GDM1 (cell line): Measurements from ENCODE around the gene DBNDD1.
"Not testable (repeated sequence)": the region's sequence is repeated elsewhere in the genome, so short reads cannot be mapped to it uniquely, and the experiment has no call there.

ENCODE experiments used
- DNase-seq: peaks from one replicate; lab custom pipeline; 2025; lab: John Stamatoyannopoulos, UW

The DBNDD1 gene, protein sequence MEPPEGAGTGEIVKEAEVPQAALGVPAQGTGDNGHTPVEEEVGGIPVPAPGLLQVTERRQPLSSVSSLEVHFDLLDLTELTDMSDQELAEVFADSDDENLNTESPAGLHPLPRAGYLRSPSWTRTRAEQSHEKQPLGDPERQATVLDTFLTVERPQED

DNA sequence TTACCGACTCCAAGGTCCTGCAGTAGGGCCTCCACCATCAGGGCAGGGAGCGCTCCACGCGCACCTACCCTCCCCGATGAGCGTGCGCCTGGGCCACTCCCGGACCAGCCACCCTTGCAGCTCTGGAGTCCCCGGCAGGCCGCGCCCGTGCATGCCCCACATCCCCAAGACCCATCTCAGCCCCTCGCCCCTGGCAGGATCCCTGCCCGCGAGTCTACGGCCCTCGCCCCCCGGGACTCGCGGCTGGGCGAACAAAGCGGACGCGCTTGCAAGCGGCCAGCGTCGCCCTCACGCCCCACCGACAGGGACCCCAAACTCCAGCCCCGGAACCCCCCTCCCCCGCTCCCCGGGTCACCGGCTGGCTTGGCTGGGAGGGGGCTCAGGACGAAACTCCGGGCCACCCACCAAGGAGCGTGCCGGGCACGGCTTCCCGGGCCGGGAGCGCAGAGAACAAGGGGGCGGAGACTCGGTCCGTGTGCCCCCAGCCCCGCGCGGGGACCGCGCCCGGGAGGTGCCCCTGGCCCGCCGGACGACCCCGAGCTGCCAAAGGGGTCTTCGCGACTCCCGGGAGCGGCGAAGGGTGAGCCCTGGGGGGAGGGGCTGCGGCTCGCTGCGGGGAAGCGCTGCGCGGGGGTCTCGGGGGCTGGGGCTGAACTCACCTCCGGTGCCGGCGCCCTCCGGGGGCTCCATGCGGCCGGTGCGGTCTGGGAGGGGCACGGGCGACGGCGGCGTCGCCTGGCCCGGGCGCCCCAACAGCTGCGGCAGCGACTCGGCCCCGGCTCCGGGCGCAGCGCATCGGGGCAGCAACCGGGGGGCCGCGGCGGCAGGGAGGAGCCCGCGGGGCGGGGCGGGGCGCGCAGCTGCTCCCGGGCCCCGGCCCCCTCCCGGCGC, at the start of gene DBNDD1:
Gene DBNDD1, minus strand, starts transcription at position 805 of the 891 bp plus-strand sequence. Its CDS starts 115 bp downstream, at position 690.
- no peak for DNase-seq

DNA sequence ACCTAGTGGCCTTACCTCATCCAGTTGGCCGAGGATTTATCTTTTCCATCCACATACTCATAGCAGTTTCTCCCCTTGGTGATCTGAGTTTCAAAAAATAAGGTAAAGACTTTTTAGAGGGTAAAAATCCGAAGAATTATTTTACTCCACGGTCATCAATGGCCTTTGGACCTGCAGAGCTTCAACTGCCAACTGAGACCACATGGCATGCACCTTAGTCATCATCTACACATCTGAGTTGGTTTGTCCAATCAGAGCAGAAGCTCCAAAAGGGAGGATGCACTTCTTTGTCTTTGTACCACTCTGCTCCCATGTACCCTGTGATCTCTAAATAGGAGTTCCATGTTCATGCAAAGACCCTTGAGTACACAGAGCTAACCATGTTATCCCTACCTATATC, 42.2 kb upstream of the DBNDD1 start:
- no peak for DNase-seq

DNA sequence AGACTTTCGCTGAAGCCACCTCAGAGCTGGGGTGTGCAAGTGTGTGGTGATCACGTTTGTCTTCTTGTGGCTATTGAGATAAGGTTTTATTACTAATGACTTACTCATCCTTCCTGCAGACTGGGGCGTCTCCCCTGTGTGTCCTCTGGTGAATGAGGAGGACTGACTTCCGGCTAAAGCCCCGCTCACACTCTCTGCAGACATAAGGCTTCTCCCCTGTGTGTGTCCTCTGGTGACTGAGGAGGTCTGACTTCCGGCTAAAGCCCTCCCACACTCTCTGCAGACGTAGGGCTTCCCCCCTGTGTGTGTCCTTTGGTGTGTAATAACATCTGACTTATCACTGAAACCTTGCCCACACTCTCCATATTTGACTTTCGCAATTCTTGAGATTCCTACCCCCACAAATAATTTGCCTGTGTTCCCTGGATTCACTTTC, 38.5 kb upstream of the DBNDD1 start:
- no peak for DNase-seq

DNA sequence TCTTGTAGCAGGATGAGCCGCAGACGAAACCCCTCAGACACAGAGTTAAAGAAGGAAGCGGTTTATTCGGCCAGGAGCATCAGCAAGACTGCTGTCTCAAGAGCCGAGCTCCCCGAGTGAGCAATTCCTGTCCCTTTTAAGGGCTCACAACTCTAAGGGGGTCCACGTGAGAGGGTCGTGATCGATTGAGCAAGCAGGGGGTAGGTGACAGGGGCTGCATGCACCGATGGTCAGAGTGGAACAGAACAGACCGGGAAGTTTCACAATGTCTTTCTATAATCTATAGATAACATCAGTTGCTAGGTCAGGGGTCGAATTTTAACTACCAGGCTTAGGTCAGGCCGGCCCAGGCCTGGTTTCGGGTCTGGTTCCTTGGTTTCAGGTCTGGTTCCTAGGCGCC, 37.3 kb upstream of the DBNDD1 start:
- not testable (repeated sequence) for DNase-seq

DNA sequence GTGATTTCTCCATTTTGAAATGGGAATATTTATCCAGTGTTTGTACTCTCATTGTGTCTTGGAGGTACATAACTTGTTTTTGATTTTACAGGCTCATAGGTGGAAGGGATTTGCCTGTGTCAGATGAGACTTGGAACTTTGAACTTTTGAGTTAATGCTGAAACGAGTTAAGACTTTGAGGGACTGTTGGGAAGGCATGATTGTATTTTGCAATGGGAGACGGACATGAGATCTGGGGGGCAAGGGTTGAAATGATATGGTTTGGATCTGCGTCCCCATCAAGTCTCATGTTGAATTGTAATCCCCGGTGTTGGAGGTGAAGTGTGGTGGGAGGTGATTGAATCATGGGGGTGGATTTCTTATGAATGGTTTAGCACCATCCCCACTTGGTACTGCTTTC, 36.1 kb upstream of the DBNDD1 start:
- no peak for DNase-seq

DNA sequence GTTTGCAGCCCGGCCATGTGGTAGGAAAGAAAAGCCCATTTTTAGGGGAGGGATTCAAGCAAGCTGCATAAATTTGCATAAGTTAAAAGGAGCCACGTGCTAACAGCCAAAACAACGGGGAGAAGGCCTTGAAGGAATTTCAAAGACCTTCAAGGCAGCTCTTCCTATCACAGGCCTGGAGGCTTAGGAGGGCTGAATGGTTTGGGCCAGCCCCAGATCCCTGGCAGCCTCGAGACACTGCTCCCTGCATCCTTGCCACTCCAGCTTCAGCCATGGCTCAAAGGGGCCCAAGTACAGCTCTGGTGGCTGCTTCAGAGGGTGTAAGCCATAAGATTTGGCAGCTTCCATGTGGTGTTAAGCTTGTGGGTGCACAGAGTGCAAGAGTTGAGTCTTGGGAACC, 35.3 kb upstream of the DBNDD1 start:
- no peak for DNase-seq

DNA sequence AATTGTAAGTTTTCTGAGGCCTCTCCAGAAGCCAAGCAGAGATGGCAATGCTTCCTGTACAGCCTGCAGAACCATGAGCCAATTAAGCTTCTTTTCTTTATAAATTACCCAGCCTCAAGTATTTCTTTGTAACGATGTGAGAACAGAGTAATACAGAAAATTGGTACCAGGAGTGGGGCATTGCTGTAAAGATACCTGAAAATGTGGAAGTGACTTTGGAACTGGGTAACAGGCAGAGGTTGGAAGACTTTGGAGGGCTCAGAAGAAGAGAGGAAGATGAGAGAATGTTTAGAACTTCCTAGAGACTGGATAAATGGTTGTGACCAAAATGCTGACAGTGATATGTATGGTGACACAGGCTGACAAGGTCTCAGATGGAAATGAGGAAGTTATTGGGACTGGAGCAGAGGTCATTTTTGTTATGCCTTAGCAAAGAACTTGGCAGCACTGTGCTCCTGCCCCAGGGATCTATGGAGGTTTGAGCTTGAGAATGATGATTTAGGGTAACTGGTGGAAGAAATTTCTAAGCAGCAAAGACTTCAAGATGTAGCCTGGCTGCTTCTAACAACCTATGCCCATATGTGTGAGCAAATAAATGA, 34.7 kb upstream of the DBNDD1 start:
- DNase-seq: no peak

DNA sequence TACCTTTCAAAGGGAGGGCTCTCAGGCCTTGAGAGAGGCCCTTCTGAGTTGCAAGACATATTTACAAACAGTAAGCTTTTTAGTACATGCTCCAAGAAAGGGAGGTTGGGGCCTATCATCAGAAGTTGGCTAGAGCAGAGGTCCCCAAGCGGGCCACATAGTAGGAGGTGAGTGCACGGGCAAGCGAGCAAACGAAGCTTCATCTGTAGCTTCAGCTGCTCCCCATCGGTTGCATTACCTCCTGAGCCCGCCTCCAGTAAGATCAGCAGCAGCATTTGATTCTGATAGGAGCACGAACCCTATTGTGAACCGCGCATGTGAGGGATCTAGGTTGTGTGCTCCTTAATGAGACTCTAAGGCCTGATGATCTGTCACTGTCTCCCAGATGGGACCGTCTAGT, 31.7 kb upstream of the DBNDD1 start:
- no peak for DNase-seq

DNA sequence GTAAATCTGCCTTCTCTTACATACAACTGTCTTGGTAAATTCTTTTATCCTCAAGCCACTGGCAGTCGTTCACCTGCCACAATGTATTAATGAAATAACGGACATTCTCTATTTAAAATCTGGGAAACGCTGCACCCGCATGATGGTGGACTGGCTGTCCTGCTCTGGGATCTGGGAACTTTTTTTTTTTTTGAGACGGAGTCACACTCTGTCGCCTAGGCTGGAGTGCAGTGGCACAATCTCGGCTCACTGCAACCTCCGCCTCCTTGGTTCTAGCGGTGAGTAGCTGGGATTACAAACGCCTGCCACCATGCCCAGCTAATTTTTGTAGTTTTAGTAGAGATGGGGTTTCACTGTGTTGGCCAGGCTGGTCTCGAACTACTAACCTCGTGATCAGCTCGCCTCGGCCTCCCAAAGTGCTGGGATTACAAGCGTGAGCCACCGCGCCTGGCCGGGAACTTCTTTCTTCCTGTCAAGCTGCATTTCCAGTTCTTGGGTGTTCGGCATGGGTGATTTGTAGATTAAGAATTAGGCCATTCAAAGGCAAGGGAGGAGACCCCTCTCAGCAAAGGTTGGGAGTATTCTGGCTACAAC, 29.6 kb upstream of the DBNDD1 start:
- DNase-seq: no peak

DNA sequence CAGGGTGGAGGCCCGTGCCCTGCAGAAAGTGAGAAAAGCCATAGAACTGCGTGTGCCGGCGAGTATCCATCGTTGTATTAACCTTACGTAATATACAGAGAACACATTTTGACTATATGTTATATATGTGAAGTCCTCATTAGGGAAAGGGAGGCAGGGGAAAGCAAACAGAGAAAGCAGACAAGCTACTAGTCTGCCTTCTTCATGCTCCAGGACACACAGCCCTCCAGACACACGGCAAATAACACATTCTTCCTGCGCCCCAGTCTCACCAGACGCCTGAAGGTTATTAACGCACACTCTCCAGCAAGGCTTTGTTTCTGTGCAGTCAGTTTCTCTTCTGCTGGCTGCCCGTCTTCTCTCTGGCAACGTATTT, 29.1 kb upstream of the DBNDD1 start:
- DNase-seq: no peak

DNA sequence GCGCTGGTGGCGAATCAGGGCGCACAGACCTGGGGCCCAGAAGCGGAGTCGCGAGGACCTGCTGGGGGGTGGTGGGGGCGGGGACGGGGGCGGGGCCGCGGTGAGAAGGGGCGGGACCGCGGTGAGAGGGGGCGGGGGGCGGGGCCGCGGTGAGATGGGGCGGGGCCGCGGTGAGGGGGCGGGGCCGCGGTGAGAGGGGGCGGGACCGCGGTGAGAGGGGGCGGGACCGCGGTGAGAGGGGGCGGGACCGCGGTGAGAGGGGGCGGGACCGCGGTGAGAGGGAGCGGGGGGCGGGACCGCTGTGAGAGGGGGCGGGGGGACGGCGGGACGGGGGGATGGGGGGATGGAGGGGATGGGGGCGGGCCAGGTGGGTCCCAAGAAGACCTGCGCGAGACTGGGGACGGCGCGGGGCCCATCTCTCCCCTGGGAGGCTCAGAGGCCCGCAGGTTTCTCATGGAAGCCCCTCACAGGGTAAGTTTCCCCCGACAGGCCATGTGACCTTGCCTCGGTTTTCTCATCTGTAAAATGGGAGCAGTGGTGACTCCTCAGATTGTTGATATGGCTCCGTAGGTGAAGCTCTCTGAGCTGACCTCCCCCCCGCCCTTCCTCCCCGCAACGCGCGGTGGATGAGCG, 28.6 kb upstream of the DBNDD1 start:
- DNase-seq: no peak

DNA sequence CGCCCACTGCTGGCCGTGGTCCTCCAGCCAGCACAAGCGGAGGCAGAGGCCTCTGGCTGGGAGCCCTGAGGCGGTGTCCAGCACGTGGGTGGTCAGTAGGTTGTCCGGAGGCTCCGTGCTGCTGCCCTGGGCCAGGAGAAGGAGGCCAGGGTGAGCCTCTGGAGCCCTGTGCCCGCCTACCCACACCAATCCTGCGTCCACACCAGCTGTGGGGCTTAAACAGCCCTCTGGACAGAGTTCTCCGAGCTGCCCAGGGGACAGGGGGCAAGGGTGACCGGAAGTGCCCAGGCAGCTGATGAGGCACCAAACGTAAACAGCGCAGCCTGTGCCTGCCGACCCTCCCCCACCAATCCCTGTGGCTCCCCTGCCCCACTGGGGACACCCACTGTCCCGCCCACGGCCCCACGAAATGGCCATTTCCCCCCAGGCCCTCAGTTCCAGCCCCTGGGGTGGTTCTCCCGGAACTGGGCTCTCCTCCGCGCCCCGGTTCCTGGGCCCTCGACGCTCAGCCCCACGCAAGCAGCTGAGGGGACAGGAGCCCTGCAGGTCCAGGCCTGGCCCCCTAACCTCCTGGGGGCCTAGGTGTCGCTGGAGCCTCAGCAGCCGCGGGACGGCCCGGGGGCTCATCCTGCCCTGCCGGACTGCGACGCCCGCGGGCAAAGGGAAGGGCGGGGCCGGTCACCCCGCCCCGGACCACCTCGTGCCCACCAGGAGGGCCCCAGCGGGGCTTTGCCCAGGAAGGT, 27.9 kb upstream of the DBNDD1 start:
- no peak for DNase-seq

DNA sequence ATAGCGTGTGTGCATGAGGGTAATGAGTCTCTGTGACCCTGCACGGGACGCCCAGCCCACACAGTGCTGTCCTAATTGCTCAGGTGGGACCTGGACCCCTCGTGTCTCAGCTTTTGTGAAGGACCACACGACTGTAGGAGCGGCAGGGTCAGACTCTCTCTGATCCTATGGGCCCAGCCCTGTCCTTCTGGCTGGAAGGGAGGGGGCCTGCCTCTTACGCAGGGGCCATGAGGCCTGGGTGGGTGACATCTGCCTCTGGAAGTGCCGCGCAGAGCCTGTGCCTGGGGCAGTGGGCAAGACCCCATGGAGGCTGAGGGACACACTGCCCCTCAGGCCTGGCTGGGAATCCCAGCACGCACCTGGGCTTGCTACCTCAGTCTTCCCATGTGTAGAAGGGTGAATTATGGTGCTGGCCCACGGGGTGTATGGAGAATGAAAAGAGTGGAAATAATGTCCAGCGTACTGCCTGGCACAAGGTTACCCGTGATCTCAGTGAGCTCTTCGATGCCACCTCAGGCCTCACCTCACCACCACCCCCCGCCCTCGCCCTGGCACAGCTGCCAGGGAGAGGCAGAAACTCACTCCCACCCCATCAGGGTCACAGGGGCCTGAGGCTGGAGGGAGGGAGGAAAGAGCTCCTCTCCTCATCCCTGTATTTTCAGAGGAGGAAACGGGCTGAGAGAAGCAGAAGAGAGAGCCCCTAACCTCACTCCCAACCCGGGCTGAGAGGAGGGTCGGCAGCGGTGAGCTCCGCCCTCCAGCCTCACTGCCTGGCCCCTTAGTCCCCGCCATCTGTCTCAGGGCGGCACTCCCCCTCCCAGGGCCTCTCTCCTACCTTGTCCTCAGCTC, 27.1 kb upstream of the DBNDD1 start:
- DNase-seq: no peak

DNA sequence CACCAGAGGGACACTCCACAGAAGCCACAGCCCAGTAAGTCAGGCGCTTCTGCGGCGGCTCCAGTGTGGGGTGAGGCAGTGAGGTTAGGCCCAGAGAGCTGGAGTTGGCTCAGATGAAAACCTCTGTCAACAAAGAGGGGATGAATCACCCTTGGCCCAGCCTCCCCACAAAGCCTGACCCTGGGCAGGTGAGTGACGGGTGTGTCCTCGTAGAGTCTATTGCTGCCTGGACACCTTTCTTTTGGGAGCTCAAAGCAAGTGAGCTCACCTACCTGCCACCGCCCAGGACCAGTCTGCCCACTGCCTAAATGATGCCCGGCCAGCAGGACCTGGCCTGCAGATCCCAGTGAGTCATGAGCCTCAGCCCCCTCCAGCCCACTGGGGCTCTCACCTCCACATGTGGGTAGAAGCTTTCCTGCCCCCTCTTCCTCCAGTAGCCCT, 24.9 kb upstream of the DBNDD1 start:
- DNase-seq: no peak

DNA sequence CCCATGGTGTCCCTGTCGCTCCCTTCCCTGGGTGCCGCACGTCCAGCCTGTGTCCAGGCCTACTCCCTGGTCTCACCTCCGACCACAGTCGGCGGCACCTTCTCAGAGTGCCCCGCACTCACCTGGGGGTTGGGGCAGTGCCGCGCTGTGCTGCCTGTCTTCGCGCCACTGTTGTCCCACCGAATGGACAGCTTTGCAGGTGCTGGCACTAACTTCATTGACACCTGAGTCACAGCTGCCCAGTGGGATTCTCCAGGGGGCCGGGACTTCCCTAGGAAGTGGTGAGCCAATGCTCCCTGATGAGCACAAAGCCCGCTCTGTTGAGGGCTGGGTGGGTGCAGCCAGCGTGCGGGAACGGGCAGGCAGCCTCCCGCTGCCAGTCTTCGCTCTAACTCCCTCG, 24.3 kb upstream of the DBNDD1 start:
- DNase-seq: no peak

DNA sequence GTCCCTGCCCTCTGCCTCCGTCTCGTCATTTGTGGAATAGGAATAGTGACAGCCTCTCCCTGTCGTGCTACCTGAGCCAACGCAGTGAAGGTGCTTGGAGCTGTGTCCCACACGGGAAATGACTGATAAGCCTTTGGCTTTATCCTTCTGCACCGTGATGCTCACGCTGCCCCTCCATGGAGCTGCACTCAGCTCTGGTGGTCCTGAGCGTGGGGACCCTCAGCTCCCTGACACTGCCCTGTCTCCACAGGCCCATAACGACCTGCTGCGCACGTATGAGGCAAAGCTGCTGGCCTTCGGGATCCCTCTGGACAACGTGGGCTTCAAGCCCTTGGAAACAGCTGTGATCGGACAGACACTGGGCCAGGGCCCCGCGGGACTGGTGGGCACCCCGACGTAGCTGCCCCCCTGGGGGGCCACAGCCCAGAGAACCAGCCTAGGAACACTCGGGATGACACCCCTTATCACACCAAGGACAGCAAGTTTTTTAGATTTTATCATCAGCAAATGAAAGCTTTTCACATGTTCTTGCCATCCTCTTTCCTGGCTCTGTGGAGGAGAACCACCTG, 23.8 kb upstream of the DBNDD1 start:
- DNase-seq: no peak

DNA sequence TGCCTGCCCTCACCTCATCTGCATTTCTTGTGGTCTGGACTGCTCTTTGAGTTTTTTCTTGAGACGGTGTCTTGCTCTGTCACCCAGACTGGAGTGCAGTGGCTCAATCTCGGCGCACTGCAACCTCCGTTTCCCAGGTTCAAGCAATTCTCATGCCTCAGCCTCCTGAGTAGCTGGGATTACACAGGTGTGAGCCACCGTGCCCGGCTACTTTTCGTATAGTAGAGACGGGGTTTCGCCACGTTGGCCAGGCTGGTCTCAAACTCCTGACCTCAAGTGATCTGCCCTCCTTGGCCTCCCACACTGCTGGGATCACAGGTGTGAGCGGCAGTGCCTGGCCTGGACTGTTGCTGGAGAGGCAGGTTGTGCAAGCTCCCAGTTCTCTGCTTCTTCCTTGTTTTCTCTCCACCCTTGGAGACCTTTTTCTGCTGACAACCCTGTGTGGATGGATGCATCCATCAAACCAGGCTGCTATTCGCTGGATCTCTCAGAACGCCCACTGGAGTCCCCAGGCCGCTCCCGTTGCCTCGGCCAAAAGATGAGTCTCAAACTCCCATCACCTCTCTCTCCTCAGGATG, 22.7 kb upstream of the DBNDD1 start:
- DNase-seq: no peak

DNA sequence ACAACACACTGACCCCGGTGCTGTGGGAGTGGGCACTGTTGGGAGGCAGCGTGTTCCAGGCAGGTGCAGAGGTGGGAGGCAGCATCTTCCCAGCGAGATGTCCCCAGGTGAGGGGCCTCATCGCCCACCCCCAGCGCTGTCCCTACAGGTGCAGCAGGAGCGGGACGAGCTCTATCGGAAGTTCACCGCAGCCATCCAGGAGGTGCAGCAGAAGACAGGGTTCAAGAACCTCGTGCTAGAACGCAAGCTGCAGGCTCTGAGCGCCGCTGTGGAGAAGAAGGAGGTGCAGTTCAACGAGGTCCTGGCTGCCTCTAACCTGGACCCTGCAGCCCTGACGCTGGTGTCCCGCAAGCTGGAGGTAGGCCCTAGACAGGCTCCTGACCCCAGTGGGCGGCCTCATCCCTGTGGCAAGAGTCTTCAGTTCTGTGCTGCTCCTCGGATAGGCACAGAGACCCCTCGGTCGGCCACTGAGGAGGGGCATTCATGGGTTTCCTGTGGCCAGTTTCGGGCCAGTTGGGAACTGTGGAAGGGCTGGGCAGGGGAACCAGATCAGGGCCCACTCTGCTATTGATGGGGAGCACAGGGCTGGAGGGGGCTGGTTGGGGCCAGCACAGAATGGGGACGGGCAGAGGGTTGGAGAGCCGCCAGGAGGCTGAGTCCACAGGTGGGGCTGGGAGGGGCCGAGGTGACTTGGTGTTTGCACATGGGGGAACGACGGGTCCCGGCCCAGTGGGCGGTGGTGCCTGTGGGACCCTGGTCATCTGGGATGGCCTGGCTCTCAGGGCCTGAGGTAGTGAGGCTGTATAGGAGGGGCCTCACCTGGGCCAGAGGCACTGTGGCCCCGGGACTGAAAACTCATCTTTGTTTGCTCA, 21.1 kb upstream of the DBNDD1 start:
- DNase-seq: no peak

DNA sequence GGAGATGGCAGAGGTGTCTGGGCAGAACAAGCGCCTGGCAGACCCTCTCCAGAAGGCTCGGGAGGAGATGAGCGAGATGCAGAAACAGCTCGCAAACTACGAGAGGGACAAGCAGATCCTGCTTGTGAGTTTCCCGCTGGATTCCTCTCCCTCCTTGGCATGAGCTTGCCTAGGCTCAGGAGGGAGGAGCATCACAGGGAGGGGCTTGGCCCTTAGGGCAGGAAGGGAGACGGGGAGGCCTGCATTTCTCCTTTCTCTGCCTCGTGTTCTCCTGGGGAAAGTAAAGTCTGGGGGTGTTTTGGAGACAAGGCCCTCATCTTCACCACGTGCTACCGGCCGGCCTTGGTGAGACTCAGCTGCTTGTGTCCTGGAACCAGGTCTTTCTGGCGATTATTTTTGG, 18.0 kb upstream of the DBNDD1 start:
- no peak for DNase-seq
